ENCODE data around the gene AQP12B.

The AQP12B gene

DNA sequence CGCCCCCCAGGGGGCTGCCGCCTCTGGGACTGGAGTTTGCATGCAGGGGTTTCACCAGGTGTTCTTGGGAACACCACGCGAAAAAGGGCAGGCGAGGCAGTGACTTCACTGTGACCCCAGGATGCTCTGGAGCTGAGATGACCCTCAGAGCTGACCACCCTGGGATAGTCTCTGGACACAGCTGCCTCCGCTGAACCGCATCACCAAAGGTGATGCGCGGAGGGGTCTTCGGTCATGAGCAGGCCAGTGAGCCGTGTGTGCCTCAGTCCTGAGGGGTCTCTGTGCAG is 39.9 kb downstream of the AQP12B start:
- Histone ChIP-seq H3K4me3 (no peak overlapping the region), H3K27ac (no peak overlapping the region), H3K9me3 (ENCODE audit: low read depth, low read length) (no peaks in the 10 kb centered on the region), H3K36me3 (ENCODE audit: insufficient read depth, low read length) (no peaks in the 10 kb centered on the region), H3K9ac (ENCODE audit: insufficient read length) (no peak overlapping the region)
- TF ChIP-seq FOXP2 (optimal IDR thresholded peaks at IDR 0.05; ENCODE audit: control extremely low read depth, extremely low read length, insufficient read depth) (no peak), EZH2 (IDR thresholded peaks at IDR 0.05) (no peak), POLR2AphosphoS5 (IDR thresholded peaks at IDR 0.05; ENCODE audit: borderline replicate concordance, low read depth, low read length) (no peak)
- DNase-seq (ENCODE audit: low read depth, low spot score): no peak

DNA sequence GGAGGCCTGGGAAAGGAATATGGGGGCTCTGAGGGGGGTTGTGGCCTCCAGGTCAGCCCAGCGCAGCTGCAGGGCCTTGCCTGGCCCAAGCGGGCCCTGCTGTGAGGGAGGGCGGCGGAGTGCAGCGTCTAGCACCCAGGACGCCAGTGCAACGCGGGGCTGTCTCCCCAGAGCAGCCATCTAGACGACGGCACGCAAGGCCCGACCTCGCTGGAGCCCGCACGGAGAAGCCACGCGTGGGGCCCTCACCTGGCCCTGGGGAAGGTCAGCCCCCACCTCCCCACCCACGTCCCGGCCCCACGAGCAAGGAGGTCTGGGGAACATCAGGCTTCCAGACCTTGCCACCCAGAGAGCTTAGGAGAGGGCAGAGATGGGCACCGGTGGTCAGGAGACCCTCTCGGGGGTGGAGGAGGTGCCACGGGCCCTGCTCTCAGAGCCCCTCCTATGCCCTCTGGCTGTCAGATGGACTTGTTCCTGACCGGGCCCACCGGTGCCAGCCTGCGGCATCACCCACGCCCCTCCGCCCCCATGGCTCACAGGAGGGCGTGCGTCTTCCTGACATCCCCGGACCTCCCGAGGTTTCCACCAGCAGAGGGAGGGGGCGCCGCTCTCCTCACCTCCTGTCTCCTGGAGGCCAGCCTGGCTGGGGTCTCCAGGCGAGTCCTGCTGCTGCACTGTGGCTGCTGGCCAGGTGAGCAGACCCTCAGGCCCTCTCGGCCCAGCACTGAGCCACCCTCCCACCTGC is 40.5 kb downstream of the AQP12B start:
- H3K36me3 ChIP-seq (ENCODE audit: insufficient read depth, low read length): no peaks in the 10 kb centered on the region
- H3K4me3 ChIP-seq: no peak overlapping the region
- no peak overlapping the region for H3K27ac ChIP-seq
- H3K9me3 ChIP-seq (ENCODE audit: low read depth, low read length): no peaks in the 10 kb centered on the region
- no peak for TF ChIP-seq POLR2AphosphoS5 (IDR thresholded peaks at IDR 0.05; ENCODE audit: borderline replicate concordance, low read depth, low read length)
- TF ChIP-seq FOXP2 (optimal IDR thresholded peaks at IDR 0.05; ENCODE audit: control extremely low read depth, extremely low read length, insufficient read depth): no peak
- no peak for TF ChIP-seq EZH2 (IDR thresholded peaks at IDR 0.05)
- H3K9ac ChIP-seq (ENCODE audit: insufficient read length): no peak overlapping the region
- DNase-seq (ENCODE audit: low read depth, low spot score): no peak

DNA sequence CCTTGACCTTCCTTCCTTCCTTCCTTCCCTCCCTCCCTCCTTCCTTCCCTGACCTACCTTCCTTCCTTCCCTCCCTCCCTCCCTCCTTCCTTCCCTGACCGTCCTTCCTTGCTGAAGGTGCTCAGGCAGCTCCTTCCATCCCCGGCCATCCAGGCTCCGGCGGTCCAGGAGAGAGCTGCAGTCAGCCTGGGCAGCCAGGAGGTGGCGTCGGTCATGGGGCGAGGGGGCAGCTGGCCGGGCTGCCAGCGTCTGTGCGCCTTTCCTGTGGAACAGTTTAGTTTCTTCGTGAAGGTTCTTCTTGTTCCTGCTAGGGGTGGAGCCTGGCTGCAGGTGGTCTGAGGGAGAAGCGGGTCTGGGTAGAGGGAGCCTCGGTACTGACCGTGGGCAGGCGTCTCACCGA is 41.7 kb downstream of the AQP12B start:
- Histone ChIP-seq H3K9me3 (ENCODE audit: low read depth, low read length) (no peaks in the 10 kb centered on the region), H3K36me3 (ENCODE audit: insufficient read depth, low read length) (no peaks in the 10 kb centered on the region), H3K27ac (no peak overlapping the region), H3K9ac (ENCODE audit: insufficient read length) (no peak overlapping the region), H3K4me3 (no peak overlapping the region)
- no peak for DNase-seq (ENCODE audit: low read depth, low spot score)
- TF ChIP-seq EZH2 (IDR thresholded peaks at IDR 0.05): no peak

DNA sequence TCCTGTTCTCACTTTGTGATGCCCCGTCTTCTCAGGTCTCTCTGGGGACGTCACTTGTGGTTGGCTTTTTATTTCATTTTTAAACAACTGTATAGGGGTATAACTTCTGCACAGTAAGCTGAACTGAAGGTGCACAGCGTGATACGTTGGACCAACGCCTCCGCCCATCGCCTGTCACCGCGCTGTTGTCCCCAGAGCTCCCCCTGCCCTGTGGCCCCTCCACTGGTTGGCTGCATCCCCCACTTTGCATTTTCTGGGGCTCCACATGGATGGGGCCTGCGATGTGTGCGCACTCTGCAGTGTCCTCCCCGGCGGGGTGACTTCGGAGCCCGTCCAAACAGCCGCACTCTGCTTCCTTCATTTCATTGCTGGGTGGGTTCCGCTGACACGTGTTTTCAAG is 43.1 kb downstream of the AQP12B start:
- Histone ChIP-seq H3K27ac (no peak overlapping the region), H3K9ac (ENCODE audit: insufficient read length) (no peak overlapping the region)
- no peak for DNase-seq (ENCODE audit: low read depth, low spot score)

GRCh38 chr2:240638512-240639160 is 44.0 kb downstream of the AQP12B start:
- no peak for DNase-seq (ENCODE audit: low read depth, low spot score)
- no peak overlapping the region for H3K9ac ChIP-seq (ENCODE audit: insufficient read length)
- TF ChIP-seq POLR2AphosphoS5 (IDR thresholded peaks at IDR 0.05; ENCODE audit: borderline replicate concordance, low read depth, low read length): no peak
- TF ChIP-seq FOXP2 (optimal IDR thresholded peaks at IDR 0.05; ENCODE audit: control extremely low read depth, extremely low read length, insufficient read depth): no peak
- no peak for TF ChIP-seq EZH2 (IDR thresholded peaks at IDR 0.05)
- no peak overlapping the region for H3K4me3 ChIP-seq
- H3K9me3 ChIP-seq (ENCODE audit: low read depth, low read length): no peaks in the 10 kb centered on the region
- H3K27ac ChIP-seq: no peak overlapping the region
- H3K36me3 ChIP-seq (ENCODE audit: insufficient read depth, low read length): no peaks in the 10 kb centered on the region

More for the DNA sequence above, 43.1 kb downstream of the AQP12B start:
- no peak overlapping the region for H3K4me3 ChIP-seq
- H3K9me3 ChIP-seq (ENCODE audit: low read depth, low read length): no peaks in the 10 kb centered on the region
- H3K36me3 ChIP-seq (ENCODE audit: insufficient read depth, low read length): no peaks in the 10 kb centered on the region
- TF ChIP-seq FOXP2 (optimal IDR thresholded peaks at IDR 0.05; ENCODE audit: control extremely low read depth, extremely low read length, insufficient read depth) (no peak), POLR2AphosphoS5 (IDR thresholded peaks at IDR 0.05; ENCODE audit: borderline replicate concordance, low read depth, low read length) (no peak), EZH2 (IDR thresholded peaks at IDR 0.05) (no peak)

GRCh38 chr2:240637901-240638345 is 44.8 kb downstream of the AQP12B start:
- Histone ChIP-seq H3K9me3 (ENCODE audit: low read depth, low read length) (no peaks in the 10 kb centered on the region), H3K27ac (no peak overlapping the region), H3K4me3 (no peak overlapping the region)

GRCh38 chr2:240637116-240637900 is 45.4 kb downstream of the AQP12B start:
- no peaks in the 10 kb centered on the region for H3K36me3 ChIP-seq (ENCODE audit: insufficient read depth, low read length)
- H3K9ac ChIP-seq (ENCODE audit: insufficient read length): no peak overlapping the region
- H3K4me3 ChIP-seq: no peak overlapping the region
- TF ChIP-seq POLR2AphosphoS5 (IDR thresholded peaks at IDR 0.05; ENCODE audit: borderline replicate concordance, low read depth, low read length) (no peak), FOXP2 (optimal IDR thresholded peaks at IDR 0.05; ENCODE audit: control extremely low read depth, extremely low read length, insufficient read depth) (no peak), EZH2 (IDR thresholded peaks at IDR 0.05) (no peak)
- no peak overlapping the region for H3K27ac ChIP-seq
- DNase-seq (ENCODE audit: low read depth, low spot score): no peak
- no peaks in the 10 kb centered on the region for H3K9me3 ChIP-seq (ENCODE audit: low read depth, low read length)

More at GRCh38 chr2:240637901-240638345, 44.8 kb downstream of the AQP12B start:
- no peak for TF ChIP-seq POLR2AphosphoS5 (IDR thresholded peaks at IDR 0.05; ENCODE audit: borderline replicate concordance, low read depth, low read length)
- TF ChIP-seq EZH2 (IDR thresholded peaks at IDR 0.05): no peak
- no peak for TF ChIP-seq FOXP2 (optimal IDR thresholded peaks at IDR 0.05; ENCODE audit: control extremely low read depth, extremely low read length, insufficient read depth)
- H3K36me3 ChIP-seq (ENCODE audit: insufficient read depth, low read length): no peaks in the 10 kb centered on the region
- no peak for DNase-seq (ENCODE audit: low read depth, low spot score)
- H3K9ac ChIP-seq (ENCODE audit: insufficient read length): no peak overlapping the region

DNA sequence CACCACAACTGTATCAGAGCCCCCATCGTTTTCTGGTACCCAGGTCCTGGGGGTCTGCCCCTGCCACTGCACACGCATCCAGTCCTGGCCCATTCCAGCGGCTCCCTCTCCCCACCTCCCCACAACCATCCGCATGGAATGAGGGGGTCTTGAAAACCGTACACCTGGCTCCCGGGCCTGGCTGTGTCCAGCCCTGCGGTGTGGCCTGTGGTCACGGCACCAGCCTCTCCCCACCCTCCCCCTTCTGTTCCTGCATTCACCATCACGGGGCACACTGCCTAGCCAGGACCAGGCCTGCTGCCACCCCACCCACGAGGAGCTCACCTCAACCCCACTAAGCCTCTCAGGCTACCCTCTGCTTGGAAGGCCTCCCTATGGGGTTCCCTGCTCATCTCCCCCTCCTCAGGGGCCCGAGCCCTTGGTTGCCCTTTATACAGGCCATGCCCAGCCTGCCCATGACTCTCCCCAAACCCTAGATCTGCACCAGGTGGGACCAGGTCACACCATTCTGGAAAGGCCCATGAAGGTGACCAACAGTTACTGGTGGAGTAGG is 46.0 kb downstream of the AQP12B start:
- TF ChIP-seq POLR2AphosphoS5 (IDR thresholded peaks at IDR 0.05; ENCODE audit: borderline replicate concordance, low read depth, low read length) (no peak), FOXP2 (optimal IDR thresholded peaks at IDR 0.05; ENCODE audit: control extremely low read depth, extremely low read length, insufficient read depth) (no peak), EZH2 (IDR thresholded peaks at IDR 0.05) (no peak)
- DNase-seq (ENCODE audit: low read depth, low spot score): no peak
- no peak overlapping the region for H3K27ac ChIP-seq
- no peaks in the 10 kb centered on the region for H3K36me3 ChIP-seq (ENCODE audit: insufficient read depth, low read length)
- H3K9ac ChIP-seq (ENCODE audit: insufficient read length): no peak overlapping the region
- H3K9me3 ChIP-seq (ENCODE audit: low read depth, low read length): no peaks in the 10 kb centered on the region
- H3K4me3 ChIP-seq: no peak overlapping the region
